Measurements from ENCODE around the gene SLC17A1. TPM values are rescaled to one million over a fixed set of nuclear protein-coding genes. Genes with fewer than 3 reads are reported as not detected.

SLC17A1 gene
- total RNA-seq: not detected in 2 replicates

DNA sequence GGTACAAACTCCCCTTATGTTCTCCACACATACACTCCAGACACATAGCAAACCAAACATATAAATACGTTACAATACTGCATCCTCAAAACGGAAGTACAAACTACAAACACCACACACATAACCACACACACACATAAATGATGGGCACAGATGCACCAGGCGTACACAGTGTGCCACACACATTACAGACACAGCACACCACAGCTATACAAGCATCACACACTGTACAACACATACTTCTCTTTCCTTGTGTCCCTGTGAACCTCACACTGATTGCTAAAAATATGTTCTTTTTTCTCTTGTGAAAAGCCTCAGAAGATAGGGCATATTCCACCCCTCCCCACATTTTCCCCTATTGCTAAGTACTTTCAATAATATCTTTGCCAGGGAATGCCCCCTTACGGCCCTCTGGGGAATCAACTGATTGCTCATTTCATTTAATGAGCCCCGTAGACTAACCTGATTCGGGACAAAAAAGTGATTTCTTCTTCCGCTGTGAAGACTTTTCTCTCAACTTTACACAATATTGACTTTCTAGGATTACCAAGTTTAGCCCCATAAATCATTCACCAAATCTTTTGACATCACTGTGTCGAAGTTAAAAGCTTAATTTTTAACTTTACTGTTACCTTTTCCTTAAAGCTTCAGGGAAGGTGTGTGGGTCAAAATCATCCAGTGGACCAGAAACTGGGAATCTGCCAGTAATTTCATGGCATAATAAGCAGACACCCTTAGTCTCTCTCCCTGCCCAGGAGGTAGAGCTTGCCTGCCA lies at the start of gene SLC17A1:
TSS of gene SLC17A1 (minus strand) at position 521 of the 775 bp plus-strand sequence. CDS start 1,495 bp downstream, outside the sequence.
- peak; percentile 74 for DNase-seq (ENCODE audit: low read depth)

GRCh38 chr6:25880601-25881000 lies 48.7 kb upstream of the SLC17A1 start:
- DNase-seq (ENCODE audit: low read depth): no peak
- H3K4me3 ChIP-seq (ENCODE audit: low read depth, low read length): no peak overlapping the region
- TF ChIP-seq, protein P1, sequence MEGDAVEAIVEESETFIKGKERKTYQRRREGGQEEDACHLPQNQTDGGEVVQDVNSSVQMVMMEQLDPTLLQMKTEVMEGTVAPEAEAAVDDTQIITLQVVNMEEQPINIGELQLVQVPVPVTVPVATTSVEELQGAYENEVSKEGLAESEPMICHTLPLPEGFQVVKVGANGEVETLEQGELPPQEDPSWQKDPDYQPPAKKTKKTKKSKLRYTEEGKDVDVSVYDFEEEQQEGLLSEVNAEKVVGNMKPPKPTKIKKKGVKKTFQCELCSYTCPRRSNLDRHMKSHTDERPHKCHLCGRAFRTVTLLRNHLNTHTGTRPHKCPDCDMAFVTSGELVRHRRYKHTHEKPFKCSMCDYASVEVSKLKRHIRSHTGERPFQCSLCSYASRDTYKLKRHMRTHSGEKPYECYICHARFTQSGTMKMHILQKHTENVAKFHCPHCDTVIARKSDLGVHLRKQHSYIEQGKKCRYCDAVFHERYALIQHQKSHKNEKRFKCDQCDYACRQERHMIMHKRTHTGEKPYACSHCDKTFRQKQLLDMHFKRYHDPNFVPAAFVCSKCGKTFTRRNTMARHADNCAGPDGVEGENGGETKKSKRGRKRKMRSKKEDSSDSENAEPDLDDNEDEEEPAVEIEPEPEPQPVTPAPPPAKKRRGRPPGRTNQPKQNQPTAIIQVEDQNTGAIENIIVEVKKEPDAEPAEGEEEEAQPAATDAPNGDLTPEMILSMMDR (conservative IDR thresholded peaks at IDR 0.05; ENCODE audit: low read depth, low read length): no peak

More for the DNA sequence above, at the start of gene SLC17A1:
- peak within 1 kb of the TSS; percentile 58 for H3K4me3 ChIP-seq (ENCODE audit: low read depth, low read length)
- TF ChIP-seq, protein P1 (conservative IDR thresholded peaks at IDR 0.05; ENCODE audit: low read depth, low read length): peak; percentile 41

DNA sequence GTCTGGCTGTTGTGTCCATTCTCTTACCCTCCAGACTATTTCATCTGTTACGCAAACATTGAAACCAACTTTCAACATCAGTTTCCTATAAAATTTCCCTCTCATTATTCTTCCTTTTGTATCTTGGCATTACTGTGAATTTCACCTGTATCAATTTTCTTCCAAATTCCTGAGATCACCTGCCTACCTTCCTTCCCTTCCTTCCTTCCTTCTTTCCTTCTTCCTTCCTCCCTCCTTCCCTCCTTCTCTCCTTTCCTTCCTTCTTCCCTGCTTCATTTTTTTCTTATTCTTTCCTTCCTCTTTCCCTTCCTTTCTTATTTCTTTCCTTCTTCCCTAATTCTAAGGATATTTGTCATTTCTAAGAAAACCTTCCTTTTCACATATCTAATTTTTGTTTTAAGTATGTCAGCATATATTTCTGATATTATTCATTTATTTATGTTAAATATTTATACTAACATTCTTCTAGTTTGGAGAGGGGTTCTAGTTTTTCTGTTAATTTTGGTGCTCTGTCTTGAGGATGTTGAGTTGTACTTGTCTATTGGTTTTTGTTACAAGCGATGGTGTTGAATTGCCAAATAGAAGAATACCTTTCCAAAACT lies 47.0 kb upstream of the SLC17A1 start:
- TF ChIP-seq, protein P1 (conservative IDR thresholded peaks at IDR 0.05; ENCODE audit: low read depth, low read length): no peak
- no peak for DNase-seq (ENCODE audit: low read depth)
- H3K4me3 ChIP-seq (ENCODE audit: low read depth, low read length): no peak overlapping the region

GRCh38 chr6:25875926-25876602 lies 44.2 kb upstream of the SLC17A1 start:
- no peak for DNase-seq (ENCODE audit: low read depth)
- TF ChIP-seq, protein P1 (conservative IDR thresholded peaks at IDR 0.05; ENCODE audit: low read depth, low read length): no peak

DNA sequence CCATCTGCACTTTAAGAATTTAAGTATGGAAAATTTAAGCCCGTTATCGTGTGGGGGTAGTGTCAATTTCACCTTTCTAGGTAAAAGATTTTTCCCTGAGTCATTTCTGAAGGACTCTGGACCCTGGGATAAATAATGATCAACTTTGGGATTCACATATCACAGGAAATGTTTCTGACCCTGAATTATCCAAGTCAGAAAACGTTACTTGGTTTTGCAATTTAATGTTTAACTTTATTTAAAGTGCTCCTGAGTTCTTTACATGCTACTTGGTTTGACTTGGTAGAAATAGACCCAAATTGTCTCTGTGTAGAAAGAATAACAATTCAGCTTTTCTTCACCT lies 43.7 kb upstream of the SLC17A1 start:
- H3K4me3 ChIP-seq (ENCODE audit: low read depth, low read length): peak overlapping the region; percentile 29
- TF ChIP-seq, protein P1 (conservative IDR thresholded peaks at IDR 0.05; ENCODE audit: low read depth, low read length): no peak
- no peak for DNase-seq (ENCODE audit: low read depth)

More at GRCh38 chr6:25875926-25876602, 44.2 kb upstream of the SLC17A1 start:
- H3K4me3 ChIP-seq (ENCODE audit: low read depth, low read length): peak overlapping the region; percentile 29

DNA sequence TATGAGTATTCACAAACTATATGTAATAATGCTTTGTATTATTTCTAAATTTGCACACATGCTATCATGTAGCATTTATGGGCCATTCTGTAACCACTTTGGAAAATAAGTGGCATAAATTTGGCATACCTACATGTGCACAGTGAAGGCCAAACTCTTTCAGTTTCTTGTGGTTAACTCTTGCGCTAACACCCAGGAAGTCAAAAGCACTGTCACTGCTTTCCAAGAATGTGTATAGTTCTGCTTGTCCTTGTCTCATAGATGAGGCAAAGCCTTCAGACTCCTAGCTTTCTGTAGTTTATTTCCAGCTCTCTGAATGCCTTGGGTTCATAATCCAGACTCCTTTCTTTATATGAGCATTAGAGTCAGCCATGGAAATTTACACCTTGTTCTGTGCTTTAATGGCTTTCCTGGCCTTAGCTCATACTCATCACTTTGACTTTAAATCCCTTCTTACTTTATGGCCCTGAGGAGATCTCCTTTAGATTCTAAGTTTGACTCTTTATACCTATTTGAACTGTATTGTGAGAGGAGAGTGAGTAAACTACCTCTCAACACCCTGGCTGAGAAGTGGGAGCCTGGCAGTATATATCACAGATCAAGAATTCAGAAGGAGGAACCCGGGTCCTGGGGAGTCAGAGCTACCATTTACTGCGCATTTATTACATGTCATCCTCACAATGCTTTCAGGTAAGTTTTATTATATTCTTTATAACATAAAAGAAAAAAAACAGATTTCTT lies 43.1 kb upstream of the SLC17A1 start:
- peak overlapping the region; percentile 29 for H3K4me3 ChIP-seq (ENCODE audit: low read depth, low read length)
- TF ChIP-seq, protein P1 (conservative IDR thresholded peaks at IDR 0.05; ENCODE audit: low read depth, low read length): no peak
- no peak for DNase-seq (ENCODE audit: low read depth)
